Mesothelial cell of epicardium (in vitro differentiated cells): Measurements from ENCODE around the gene HS6ST3. TPM values are rescaled to one million over a fixed set of nuclear protein-coding genes. Genes with fewer than 3 reads are reported as not detected.

Experiments
- DNase-seq, 2 experiments: peaks; one replicate each; pipeline ENCODE4 v3.0.0; 2021; ENCODE audit warnings: low spot score in 2 of 2; ENCODE audit not compliant: unreplicated experiment in 2 of 2
- H3K27ac Mint-ChIP-seq: 2 replicates; pipeline ENCODE4 v1.8.0; 2021; ENCODE audit warnings: mixed read lengths
- H3K27me3 Mint-ChIP-seq: 2 replicates; pipeline ENCODE4 v1.8.0; 2021; ENCODE audit warnings: low read depth, mixed read lengths
- H3K36me3 Mint-ChIP-seq: 2 replicates; pipeline ENCODE4 v1.8.0; 2021; ENCODE audit warnings: mixed read lengths
- H3K4me1 Mint-ChIP-seq: 2 replicates; pipeline ENCODE4 v1.8.0; 2021; ENCODE audit warnings: mixed read lengths
- H3K4me3 Mint-ChIP-seq: 2 replicates; pipeline ENCODE4 v1.8.0; 2021; ENCODE audit warnings: mild to moderate bottlenecking, moderate library complexity, mixed read lengths
- H3K9me3 Mint-ChIP-seq: 2 replicates; pipeline ENCODE4 v1.8.0; 2021; ENCODE audit warnings: mixed read lengths
- total RNA-seq: library from RNA; stranded (reverse); gene quantifications from 3 replicates; pipeline ENCODE4 v1.2.1, GENCODE V29; 2021
- TF ChIP-seq, protein P1 (sequence below): fragments of 200-600 bp; sonication (generic); IDR thresholded peaks from one replicate; pipeline ENCODE4 v1.5.0; 2021; ENCODE audit warnings: antibody characterized with exemption; ENCODE audit not compliant: unreplicated experiment

HS6ST3 gene
- total RNA-seq, 1 donor from 2014 or later = 0.60 TPM

DNA sequence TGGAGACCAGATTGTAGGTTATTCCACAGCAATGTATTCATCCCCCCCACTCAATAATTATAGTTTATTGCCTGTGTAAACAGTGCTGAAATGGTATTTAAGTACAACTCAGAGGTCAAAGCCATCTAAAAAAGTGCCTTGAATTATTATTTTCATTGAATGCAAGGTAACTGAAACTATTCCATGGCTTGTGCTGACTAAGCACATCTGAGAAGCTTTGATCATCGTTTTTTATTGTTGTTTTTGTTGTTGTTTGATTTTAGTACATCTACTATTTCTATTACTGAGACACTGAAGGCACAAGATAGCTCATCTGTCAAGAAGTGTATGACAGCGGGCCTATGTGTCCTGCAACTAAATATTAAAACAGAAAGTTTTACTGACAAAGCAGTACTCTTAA, 596.4 kb downstream of the HS6ST3 start:
- H3K4me1 Mint-ChIP-seq = no peaks in the 10 kb centered on the region
- H3K27me3 Mint-ChIP-seq = peaks cover 24% of the 10 kb centered on the region
- H3K36me3 Mint-ChIP-seq = no peaks in the 10 kb centered on the region
- no peaks in the 10 kb centered on the region for H3K9me3 Mint-ChIP-seq
- no peak for DNase-seq
- H3K27ac Mint-ChIP-seq = no peak overlapping the region
- no peak overlapping the region for H3K4me3 Mint-ChIP-seq
- TF ChIP-seq, protein P1, sequence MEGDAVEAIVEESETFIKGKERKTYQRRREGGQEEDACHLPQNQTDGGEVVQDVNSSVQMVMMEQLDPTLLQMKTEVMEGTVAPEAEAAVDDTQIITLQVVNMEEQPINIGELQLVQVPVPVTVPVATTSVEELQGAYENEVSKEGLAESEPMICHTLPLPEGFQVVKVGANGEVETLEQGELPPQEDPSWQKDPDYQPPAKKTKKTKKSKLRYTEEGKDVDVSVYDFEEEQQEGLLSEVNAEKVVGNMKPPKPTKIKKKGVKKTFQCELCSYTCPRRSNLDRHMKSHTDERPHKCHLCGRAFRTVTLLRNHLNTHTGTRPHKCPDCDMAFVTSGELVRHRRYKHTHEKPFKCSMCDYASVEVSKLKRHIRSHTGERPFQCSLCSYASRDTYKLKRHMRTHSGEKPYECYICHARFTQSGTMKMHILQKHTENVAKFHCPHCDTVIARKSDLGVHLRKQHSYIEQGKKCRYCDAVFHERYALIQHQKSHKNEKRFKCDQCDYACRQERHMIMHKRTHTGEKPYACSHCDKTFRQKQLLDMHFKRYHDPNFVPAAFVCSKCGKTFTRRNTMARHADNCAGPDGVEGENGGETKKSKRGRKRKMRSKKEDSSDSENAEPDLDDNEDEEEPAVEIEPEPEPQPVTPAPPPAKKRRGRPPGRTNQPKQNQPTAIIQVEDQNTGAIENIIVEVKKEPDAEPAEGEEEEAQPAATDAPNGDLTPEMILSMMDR = no peak

DNA sequence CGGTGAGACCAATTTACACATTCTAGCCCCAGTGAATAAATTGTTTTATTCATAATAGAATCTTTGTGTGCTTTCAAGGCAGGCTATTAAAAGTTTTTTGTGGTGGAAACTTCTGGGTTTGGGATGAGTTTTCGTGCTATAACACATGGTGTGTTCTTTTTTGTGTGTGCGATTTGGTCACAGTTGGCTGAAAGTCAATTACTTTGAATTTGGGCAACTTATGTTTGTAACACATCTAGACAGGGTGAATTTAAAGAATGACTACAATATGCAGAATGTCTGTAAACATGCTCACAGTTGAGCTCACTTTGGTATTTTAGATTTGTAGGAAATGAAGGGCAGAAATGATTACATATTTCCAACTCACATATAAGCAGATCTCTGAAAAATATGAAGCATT, 597.3 kb downstream of the HS6ST3 start:
- DNase-seq = no peak
- no peaks in the 10 kb centered on the region for H3K4me1 Mint-ChIP-seq
- TF ChIP-seq, protein P1 = no peak
- no peaks in the 10 kb centered on the region for H3K9me3 Mint-ChIP-seq
- peaks cover 22% of the 10 kb centered on the region for H3K27me3 Mint-ChIP-seq
- H3K4me3 Mint-ChIP-seq = no peak overlapping the region
- H3K27ac Mint-ChIP-seq = no peak overlapping the region
- no peaks in the 10 kb centered on the region for H3K36me3 Mint-ChIP-seq

DNA sequence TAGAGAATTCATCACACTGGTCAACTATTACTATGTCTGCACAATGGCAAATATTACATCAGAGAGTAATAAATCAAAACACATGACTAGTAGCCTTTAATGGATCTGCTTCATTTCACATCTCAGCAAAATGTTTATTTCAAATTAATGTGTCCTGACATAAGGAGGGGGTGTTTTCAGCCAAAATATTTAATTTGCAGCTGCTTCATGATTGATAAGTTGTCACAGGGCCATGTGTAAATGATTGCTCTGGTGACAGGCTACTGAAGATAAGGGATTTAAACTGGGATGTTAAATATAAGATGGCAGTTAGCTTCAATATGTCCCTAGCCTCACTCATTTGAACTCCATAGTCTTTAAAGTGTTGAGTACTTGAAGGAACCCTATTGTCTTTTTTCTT, 601.1 kb downstream of the HS6ST3 start:
- no peak overlapping the region for H3K4me3 Mint-ChIP-seq
- TF ChIP-seq, protein P1 = no peak
- H3K27me3 Mint-ChIP-seq = peaks cover 20% of the 10 kb centered on the region
- DNase-seq = no peak
- H3K36me3 Mint-ChIP-seq = no peaks in the 10 kb centered on the region
- H3K27ac Mint-ChIP-seq = no peak overlapping the region
- H3K4me1 Mint-ChIP-seq = no peaks in the 10 kb centered on the region
- H3K9me3 Mint-ChIP-seq = no peaks in the 10 kb centered on the region

DNA sequence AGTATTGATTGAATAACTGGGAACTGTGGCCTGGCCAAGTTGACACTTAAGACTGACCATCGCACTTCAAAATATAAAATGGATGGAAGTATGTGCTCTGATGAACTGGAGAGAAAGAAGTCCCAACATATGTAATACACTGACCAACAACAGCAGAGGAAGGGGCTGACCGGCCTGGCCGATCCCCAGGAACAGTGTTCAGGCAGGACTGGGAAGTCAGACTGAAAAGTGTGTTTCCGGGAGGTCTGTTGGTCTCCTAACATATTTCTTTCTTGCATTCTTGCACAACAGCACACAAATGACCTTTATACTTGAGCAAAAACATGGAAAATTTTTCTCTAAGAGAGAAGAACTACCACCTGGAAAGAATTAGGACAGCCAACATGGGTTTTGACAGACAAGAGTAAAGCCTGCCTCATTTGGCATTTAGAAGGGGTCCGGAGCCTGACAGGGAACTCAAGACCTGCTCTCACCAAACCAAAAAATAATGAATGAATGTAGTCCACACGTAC, 606.5 kb downstream of the HS6ST3 start:
- Mint-ChIP-seq H3K27ac (peak overlapping the region; percentile 8), H3K27me3 (peaks cover 3% of the 10 kb centered on the region), H3K4me3 (no peak overlapping the region), H3K36me3 (peaks cover 2% of the 10 kb centered on the region), H3K9me3 (peaks cover 10% of the 10 kb centered on the region), H3K4me1 (peaks cover 6% of the 10 kb centered on the region)
- TF ChIP-seq, protein P1 = no peak
- no peak for DNase-seq

DNA sequence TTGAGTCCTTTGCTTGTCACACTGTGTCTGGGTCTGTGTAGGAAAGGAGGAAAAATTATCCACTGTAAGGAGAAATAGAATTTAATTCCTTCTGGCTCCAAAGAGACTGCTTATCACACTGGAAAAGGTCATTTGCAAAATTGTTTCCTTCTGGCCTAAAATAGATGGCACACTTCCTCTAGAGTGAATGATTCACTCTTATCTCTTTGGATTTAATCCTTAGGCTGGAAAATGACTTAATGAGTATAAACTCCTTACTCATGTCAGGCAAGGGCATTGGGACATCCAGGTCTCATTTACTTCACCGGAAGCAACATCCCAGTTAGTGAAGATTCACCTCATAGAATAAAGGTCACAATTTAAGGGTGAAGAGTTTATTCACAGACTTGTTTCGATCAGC, 610.8 kb downstream of the HS6ST3 start:
- H3K4me3 Mint-ChIP-seq = no peak overlapping the region
- DNase-seq = no peak
- H3K9me3 Mint-ChIP-seq = peaks cover 26% of the 10 kb centered on the region
- no peak overlapping the region for H3K27ac Mint-ChIP-seq
- peaks cover 8% of the 10 kb centered on the region for H3K27me3 Mint-ChIP-seq
- H3K36me3 Mint-ChIP-seq = peaks cover 2% of the 10 kb centered on the region
- TF ChIP-seq, protein P1 = no peak
- peaks cover 6% of the 10 kb centered on the region for H3K4me1 Mint-ChIP-seq

DNA sequence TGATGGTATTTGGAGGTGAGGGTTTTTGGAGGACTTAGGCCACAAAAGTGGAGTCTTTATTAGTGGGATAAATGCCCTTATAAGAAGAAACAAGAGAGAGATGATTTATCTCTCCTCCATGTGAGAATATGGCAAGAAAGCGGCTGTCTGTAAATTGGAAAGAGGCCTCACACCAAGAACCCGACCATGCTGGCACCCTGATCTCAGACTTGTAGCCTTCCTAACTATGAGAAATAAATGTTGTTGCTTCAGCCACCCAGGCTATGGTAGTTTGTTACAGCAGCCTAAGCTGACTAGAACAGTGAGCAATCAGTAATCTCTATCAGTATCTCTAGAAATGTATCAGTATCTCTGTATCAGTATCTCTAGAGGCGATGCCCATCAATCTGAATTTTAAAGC, 617.2 kb downstream of the HS6ST3 start:
- TF ChIP-seq, protein P1 = no peak
- no peaks in the 10 kb centered on the region for H3K4me1 Mint-ChIP-seq
- DNase-seq = no peak

More for the DNA sequence above, 617.2 kb downstream of the HS6ST3 start:
- Mint-ChIP-seq H3K27ac (no peak overlapping the region), H3K27me3 (peaks cover 8% of the 10 kb centered on the region), H3K4me3 (no peak overlapping the region), H3K9me3 (peaks cover 20% of the 10 kb centered on the region), H3K36me3 (no peaks in the 10 kb centered on the region)
